GM12878 (cell line): Measurements from ENCODE around the gene BAZ2B. TPM values are rescaled to one million over a fixed set of nuclear protein-coding genes. Genes with fewer than 3 reads are reported as not detected.
A peak's percentile ranks its signal among the peaks of the same experiment; 100 is the strongest.

Source experiments
- ATAC-seq: fragments of 200-7000 bp; cut with Tn5 transposase; 3 replicates; pipeline ENCODE4 v1.9.1; 2020; ENCODE audit warnings: mild to moderate bottlenecking, moderate library complexity
- BruUV-seq: library from RNA; stranded (reverse); fragments of 400-500 nt; replicated peaks from 2 replicates; lab custom pipeline; 2021; lab: Mats Ljungman, UMichigan
- CTCF ChIA-PET: fragments of 300-600 bp; sonication (Branson Sonifier 250); formaldehyde crosslinking; extraction: SDS; loops from one replicate; lab custom pipeline; 2021; ENCODE audit warnings: inconsistent platforms; lab: Yijun Ruan, JAX
- POLR2A ChIA-PET: fragments of 350-600 bp; formaldehyde crosslinking; extraction: SDS; loops from one replicate; lab custom pipeline; 2021; ENCODE audit warnings: inconsistent platforms; lab: Charles Lee
- RAD21 ChIA-PET: fragments of 300-600 bp; sonication (Branson Sonifier 250); formaldehyde crosslinking; loops from one replicate; lab custom pipeline; 2023; ENCODE audit warnings: antibody characterized with exemption; ENCODE audit not compliant: unreplicated experiment; lab: Charles Lee
- SMC1A ChIA-PET: fragments of 300-600 bp; sonication (Branson Sonifier 250); formaldehyde crosslinking; loops from one replicate; lab custom pipeline; 2023; ENCODE audit not compliant: unreplicated experiment, uncharacterized antibody; lab: Charles Lee
- DNase-seq: peaks from one replicate; pipeline ENCODE4 v3.0.0-alpha.2; 2011; ENCODE audit warnings: low read depth, low spot score
- FAIRE-seq: peaks from 3 replicates; lab custom pipeline; 2011; peaks lifted over from hg19 to GRCh38; lab: Jason Lieb, UNC
- H2AFZ ChIP-seq: 2 replicates; pipeline ENCODE4 v1.6.0; 2011; ENCODE audit warnings: low read depth, low read length, control low read depth; ENCODE audit not compliant: control insufficient read depth
- H3K27ac ChIP-seq: 2 replicates; pipeline ENCODE4 v1.5.1; 2011; ENCODE audit warnings: control low read depth; ENCODE audit not compliant: control insufficient read depth, insufficient read depth
- H3K27me3 ChIP-seq, 2 experiments: replicated peaks in 1 of 2; 2 replicates each; pipeline versions ENCODE4 v1.6.0 to v1.6.1; 2011; ENCODE audit warnings: low read length in 1 of 2; ENCODE audit not compliant: control insufficient read depth in 2 of 2, insufficient read depth in 2 of 2
- H3K36me3 ChIP-seq, 2 experiments: 2 replicates each; pipeline ENCODE4 v1.5.1; 2011; ENCODE audit warnings: low read length in 1 of 2; ENCODE audit not compliant: control insufficient read depth in 2 of 2, insufficient read depth in 2 of 2
- H3K4me1 ChIP-seq: 2 replicates; pipeline ENCODE4 v1.6.1; 2011; ENCODE audit warnings: mild to moderate bottlenecking, low read length, moderate library complexity, mixed read lengths; ENCODE audit not compliant: control insufficient read depth, insufficient read depth
- H3K4me2 ChIP-seq: 2 replicates; pipeline ENCODE4 v1.6.0; 2011; ENCODE audit warnings: control low read depth; ENCODE audit not compliant: control insufficient read depth, insufficient read depth
- H3K4me3 ChIP-seq: fragments of 200-600 bp; sonication (generic); 2 replicates; pipeline ENCODE4 v1.5.1; 2016
- H3K79me2 ChIP-seq: 2 replicates; pipeline ENCODE4 v1.6.0; 2011; ENCODE audit warnings: low read length; ENCODE audit not compliant: control insufficient read depth, insufficient read depth
- H3K9ac ChIP-seq: 2 replicates; pipeline ENCODE4 v1.8.0; 2011; ENCODE audit warnings: low read length, control low read depth, mixed read lengths; ENCODE audit not compliant: control insufficient read depth, insufficient read depth
- H3K9me3 ChIP-seq: replicated peaks from 3 replicates; pipeline ENCODE4 v1.5.1; 2011; ENCODE audit warnings: mild to moderate bottlenecking, low read length; ENCODE audit not compliant: control insufficient read depth, insufficient read depth
- H4K20me1 ChIP-seq: 2 replicates; pipeline ENCODE4 v1.6.0; 2011; ENCODE audit not compliant: control insufficient read depth, insufficient read depth
- IRF3 ChIP-seq: fragments of 450-650 bp; IDR thresholded peaks from 2 replicates; pipeline ENCODE4 v1.6.1; 2014; ENCODE audit warnings: mild to moderate bottlenecking
- JUNB ChIP-seq: IDR thresholded peaks from 2 replicates; pipeline ENCODE4 v1.6.1; 2016; ENCODE audit warnings: antibody characterized with exemption, mild to moderate bottlenecking
- MYB ChIP-seq: fragments of 150-350 bp; IDR thresholded peaks from 2 replicates; pipeline ENCODE4 v1.6.1; 2014; ENCODE audit warnings: mild to moderate bottlenecking, low read depth, low read length, borderline replicate concordance
- PKNOX1 ChIP-seq: fragments of 450-650 bp; IDR thresholded peaks from 2 replicates; pipeline ENCODE4 v1.6.1; 2016; ENCODE audit warnings: mild to moderate bottlenecking
- RELA ChIP-seq: fragments of 450-650 bp; IDR thresholded peaks from 2 replicates; pipeline ENCODE4 v1.8.0; 2014; ENCODE audit warnings: borderline replicate concordance; ENCODE audit not compliant: partially characterized antibody
- SIX5 ChIP-seq: IDR thresholded peaks from 2 replicates; pipeline ENCODE4 v1.6.1; 2011; ENCODE audit warnings: mild to moderate bottlenecking, low read depth, low read length, moderate library complexity; ENCODE audit not compliant: severe bottlenecking
- TCF7 ChIP-seq: IDR thresholded peaks from 2 replicates; pipeline ENCODE4 v1.6.1; 2014; ENCODE audit warnings: antibody characterized with exemption, borderline replicate concordance
- YY1 ChIP-seq: IDR thresholded peaks from 2 replicates; pipeline ENCODE4 v1.6.1; 2011; ENCODE audit warnings: low read depth, mild to moderate bottlenecking, low read length
- WGBS: methylation state at CpG from one replicate; pipeline ENCODE4 v1.1.6; 2016; ENCODE audit warnings: low lambda C conversion rate; ENCODE audit not compliant: insufficient replicate concordance, insufficient coverage; ENCODE audit errors: missing lambda C conversion rate; 5-methylcytosine and 5-hydroxymethylcytosine counted together
- in situ Hi-C: fragments of 300-500 bp; cut with MboI; formaldehyde crosslinking; loops from 9 replicates; pipeline ENCODE4 v1.14.3; 2018; ENCODE audit warnings: mixed read lengths
- intact Hi-C: fragments of 100-400 bp; cut with micrococcal nuclease; formaldehyde crosslinking; loops from one replicate; pipeline ENCODE4 v1.14.2; 2022; ENCODE audit not compliant: unreplicated experiment
- polyA plus RNA-seq, 11 experiments: library from polyadenylated mRNA; depleted of rRNA in 4 of 11; unstranded in 6 of 11; stranded (reverse) in 5 of 11; fragments of >200 nt; fragmentation: Nextera tagmentation in 4 of 11; fragmentation: Illumina TruSeq in 1 of 11; extraction: Ambion mirVana in 4 of 11; extraction: Trizol in 1 of 11; gene quantifications; 1 replicate in 1 of 11; 2 replicates in 10 of 11; pipeline versions ENCODE4 v1.2.1 to v1.2.3, GENCODE V29; 2011 to 2016; ENCODE audit warnings: inconsistent platforms in 2 of 11, missing spikeins in 2 of 11, low read depth in 1 of 11
- total RNA-seq, 4 experiments: library from RNA; depleted of rRNA in 3 of 4; stranded (reverse); fragments of >200 nt in 3 of 4; fragmentation: Illumina TruSeq in 1 of 4; extraction: Trizol in 1 of 4; gene quantifications; 2 replicates each; pipeline versions ENCODE4 v1.2.1 to v1.2.3, GENCODE V29; 2013 to 2021

The BAZ2B gene
- total and polyA plus RNA-seq, 10 of the 15 experiments (the other 5 are each of a cell fraction or from before 2014, with no cell fraction given), result 8.8 to 49.7 (median 24.7) TPM

DNA sequence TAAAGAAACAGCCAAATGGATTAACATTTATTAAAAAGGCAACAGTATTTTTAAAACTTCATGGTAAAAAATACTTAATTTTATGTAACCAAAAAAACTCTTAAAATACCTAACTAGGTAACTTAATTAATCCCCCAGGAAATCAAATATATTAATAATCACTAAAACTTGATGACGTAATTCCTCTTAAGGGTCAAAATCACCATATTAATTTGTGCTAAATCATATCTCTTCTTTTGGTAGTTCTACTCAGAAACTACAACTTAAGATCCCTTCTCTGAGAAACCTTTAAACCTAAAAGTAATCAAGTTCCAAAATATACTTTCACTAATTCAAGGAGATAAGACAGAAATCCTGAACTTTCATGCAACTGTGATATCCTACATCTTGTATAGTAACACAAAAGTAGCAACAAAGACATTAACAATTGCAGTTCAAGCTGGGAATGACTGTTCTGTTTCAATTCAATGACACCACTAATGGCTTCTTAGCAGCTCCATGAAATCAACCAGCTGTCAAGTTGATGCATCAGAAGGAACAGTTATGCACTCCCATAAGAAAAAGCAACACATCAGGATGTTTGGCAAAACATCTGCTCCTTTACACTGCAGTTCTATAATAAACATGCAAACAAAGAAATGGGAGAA is 4.0 kb downstream of the BAZ2B start:
- Histone ChIP-seq H3K36me3 (no peaks in the 10 kb centered on the region), H4K20me1 (no peaks in the 10 kb centered on the region), H3K27me3 (no peaks in the 10 kb centered on the region), H3K79me2 (peaks cover 33% of the 10 kb centered on the region), H3K9me3 (no peaks in the 10 kb centered on the region)
- in situ Hi-C loops, result no loop called here
- peak; percentile 52 for FAIRE-seq
- POLR2A ChIA-PET, result interaction anchor here (0.6 kb wide), 1 partner anchor 157 kb away, joined by 6 read pairs; no protein-coding TSS in a partner anchor
- 96% methylated on average over 1 of the region's 1 CpG for WGBS
- intact Hi-C loops, result loop anchor here (10.0 kb wide), 2 partner anchors 322 to 352 kb away; no protein-coding TSS in a partner anchor
- RAD21 ChIA-PET, result no interaction called here
- TF ChIP-seq PKNOX1, result peak; percentile 36; the same call in 1 of the 2 replicates
- TF ChIP-seq JUNB, result peak; percentile 47; the same call in 1 of the 2 replicates
- no peak for TF ChIP-seq IRF3
- TF ChIP-seq TCF7, result no peak
- TF ChIP-seq YY1, result 0 out of 2 replicates have a peak, but pooled peaks have one; percentile 9
- no peak for TF ChIP-seq SIX5
- no peak for TF ChIP-seq RELA
- TF ChIP-seq MYB, result no peak
- TF ChIP-seq, all 136 proteins: peak for 3
- peak overlapping the region; percentile 15 for H2AFZ ChIP-seq
- no peak for DNase-seq
- CTCF ChIA-PET, result interaction anchor here (1.0 kb wide), 2 partner anchors 99 to 339 kb away, joined by 3 read pairs; no protein-coding TSS in a partner anchor
- H3K4me2 ChIP-seq, result peak overlapping the region; percentile 61
- no peak overlapping the region for H3K27ac ChIP-seq
- H3K4me3 ChIP-seq, result peak overlapping the region; percentile 22; the same call in 1 of the 2 replicates
- SMC1A ChIA-PET, result interaction anchor here (1.5 to 1.6 kb wide), 2 partner anchors 78 to 278 kb away, joined by 4 to 5 read pairs; no protein-coding TSS in a partner anchor
- peak; percentile 10; the same call in 1 of the 3 replicates for ATAC-seq
- H3K4me1 ChIP-seq, result no peaks in the 10 kb centered on the region; the same call in 1 of the 2 replicates
- H3K9ac ChIP-seq, result no peak overlapping the region
- no TSS peak for BruUV-seq
